IMR-90 (cell line): ENCODE data around the gene NACA. TPM values are rescaled to one million over a fixed set of nuclear protein-coding genes. Genes with fewer than 3 reads are reported as not detected.

Experiments
- ATAC-seq: fragments of 200-7000 bp; cut with Tn5 transposase; 2 replicates; pipeline ENCODE4 v1.9.1; 2020; ENCODE audit warnings: low read depth, mild to moderate bottlenecking, moderate library complexity
- BruUV-seq: library from RNA; stranded (reverse); fragments of 400-500 nt; replicated peaks from 2 replicates; lab custom pipeline; 2021; lab: Mats Ljungman, UMichigan
- CTCF ChIA-PET: fragments of 300-600 bp; formaldehyde crosslinking; extraction: SDS; loops from one replicate; lab custom pipeline; 2021; ENCODE audit warnings: antibody characterized with exemption; lab: Yijun Ruan, JAX
- POLR2A ChIA-PET: fragments of 300-600 bp; sonication (Branson Sonifier 250); formaldehyde crosslinking; loops from one replicate; lab custom pipeline; 2022; ENCODE audit warnings: antibody characterized with exemption; ENCODE audit not compliant: unreplicated experiment; lab: Charles Lee
- DNase-seq: peaks from one replicate; pipeline ENCODE4 v3.0.0; 2013
- H2AFZ ChIP-seq: replicated peaks from 2 replicates; pipeline ENCODE3; 2013; ENCODE audit warnings: low read length, mild to moderate bottlenecking; ENCODE audit not compliant: poor library complexity
- H2AK5ac ChIP-seq: 2 replicates; pipeline ENCODE4 v1.6.1; 2013; ENCODE audit warnings: low read depth, low read length, inconsistent platforms
- H2AK9ac ChIP-seq: replicated peaks from 2 replicates; pipeline ENCODE3; 2013; ENCODE audit warnings: mild to moderate bottlenecking, low read depth, low read length, moderate library complexity; ENCODE audit not compliant: poor library complexity
- H2BK120ac ChIP-seq: 2 replicates; pipeline ENCODE4 v1.6.1; 2013; ENCODE audit warnings: low read depth, low read length, inconsistent platforms
- H2BK15ac ChIP-seq: 3 replicates; pipeline ENCODE4 v1.6.1; 2013; ENCODE audit warnings: low read depth, low read length, inconsistent platforms
- H2BK20ac ChIP-seq: 2 replicates; pipeline ENCODE4 v1.6.1; 2013; ENCODE audit warnings: low read depth, mild to moderate bottlenecking, inconsistent platforms, low read length, moderate library complexity
- H2BK5ac ChIP-seq: 2 replicates; pipeline ENCODE4 v1.6.1; 2013; ENCODE audit warnings: mild to moderate bottlenecking, low read depth, low read length, inconsistent platforms; ENCODE audit not compliant: poor library complexity, severe bottlenecking
- H3K14ac ChIP-seq: replicated peaks from 2 replicates; pipeline ENCODE4 v1.6.1; 2013; ENCODE audit warnings: low read depth, low read length, inconsistent platforms
- H3K18ac ChIP-seq: 2 replicates; pipeline ENCODE4 v1.6.1; 2013; ENCODE audit warnings: low read depth, low read length, control low read depth
- H3K23ac ChIP-seq: 2 replicates; pipeline ENCODE4 v1.6.1; 2013; ENCODE audit warnings: low read depth, low read length, inconsistent platforms
- H3K27ac ChIP-seq: 2 replicates; pipeline ENCODE4 v1.5.1; 2013; ENCODE audit warnings: mild to moderate bottlenecking, control low read depth, low read length; ENCODE audit not compliant: insufficient read depth
- H3K27me3 ChIP-seq: 2 replicates; pipeline ENCODE4 v1.6.1; 2013; ENCODE audit warnings: low read length; ENCODE audit not compliant: control insufficient read depth, insufficient read depth
- H3K36me3 ChIP-seq: 2 replicates; pipeline ENCODE4 v1.6.1; 2013; ENCODE audit warnings: low read length, mixed read lengths; ENCODE audit not compliant: control insufficient read depth, insufficient read depth
- H3K4ac ChIP-seq: 2 replicates; pipeline ENCODE4 v1.6.1; 2013; ENCODE audit warnings: low read depth, low read length, inconsistent platforms
- H3K4me1 ChIP-seq: 2 replicates; pipeline ENCODE4 v1.6.1; 2013; ENCODE audit warnings: low read length, mixed read lengths; ENCODE audit not compliant: control insufficient read depth, insufficient read depth
- H3K4me2 ChIP-seq: 2 replicates; pipeline ENCODE4 v1.6.1; 2013; ENCODE audit warnings: low read depth, mild to moderate bottlenecking, control low read depth, low read length, moderate library complexity
- H3K4me3 ChIP-seq: 2 replicates; pipeline ENCODE4 v1.5.1; 2013; ENCODE audit warnings: low read depth, mild to moderate bottlenecking, control low read depth, low read length, moderate library complexity; ENCODE audit not compliant: insufficient read depth
- H3K56ac ChIP-seq: 2 replicates; pipeline ENCODE4 v1.6.1; 2013; ENCODE audit warnings: low read length, inconsistent platforms; ENCODE audit not compliant: insufficient read depth; ENCODE audit errors: extremely low read depth
- H3K79me1 ChIP-seq, 2 experiments: 2 replicates each; pipeline ENCODE4 v1.6.1; 2013; ENCODE audit warnings: low read length in 2 of 2, inconsistent platforms in 1 of 2, low read depth in 1 of 2
- H3K9ac ChIP-seq: 2 replicates; pipeline ENCODE4 v1.6.1; 2013; ENCODE audit warnings: low read depth, low read length, control low read depth
- H3K9me1 ChIP-seq: 2 replicates; pipeline ENCODE4 v1.6.1; 2013; ENCODE audit warnings: low read length, inconsistent platforms; ENCODE audit not compliant: insufficient read depth
- H3K9me3 ChIP-seq: 2 replicates; pipeline ENCODE4 v1.6.1; 2013; ENCODE audit warnings: low read length; ENCODE audit not compliant: control insufficient read depth, insufficient read depth
- H4K20me1 ChIP-seq: 2 replicates; pipeline ENCODE4 v1.6.1; 2013; ENCODE audit warnings: low read length, inconsistent platforms; ENCODE audit not compliant: insufficient read depth
- H4K5ac ChIP-seq: 2 replicates; pipeline ENCODE4 v1.6.1; 2013; ENCODE audit warnings: mild to moderate bottlenecking, low read depth, low read length, control low read depth
- H4K8ac ChIP-seq, 2 experiments: 2 replicates each; pipeline ENCODE4 v1.6.1; 2013; ENCODE audit warnings: low read depth in 2 of 2, low read length in 2 of 2, control low read depth in 1 of 2, inconsistent platforms in 1 of 2
- H4K91ac ChIP-seq: 2 replicates; pipeline ENCODE4 v1.6.1; 2013; ENCODE audit warnings: low read depth, low read length, inconsistent platforms; ENCODE audit not compliant: insufficient read depth
- WGBS, 2 experiments: methylation state at CpG; one replicate each; pipeline versions ENCODE4 v1.1.5 to v1.1.7; 2013; ENCODE audit warnings: missing lambda C conversion rate in 2 of 2; ENCODE audit not compliant: insufficient read length in 1 of 2; ENCODE audit errors: extremely low coverage in 2 of 2; 5-methylcytosine and 5-hydroxymethylcytosine counted together
- dilution Hi-C: fragments of 300-500 bp; cut with HindIII; formaldehyde crosslinking; loops from one replicate; pipeline ENCODE4 v1.14.3; 2018; ENCODE audit warnings: low sequenced_read_pairs; ENCODE audit not compliant: unreplicated experiment
- in situ Hi-C: fragments of 300-500 bp; cut with MboI; formaldehyde crosslinking; loops from 3 replicates; pipeline ENCODE4 v1.14.3; 2019; ENCODE audit warnings: low sequenced_read_pairs, inconsistent platforms, mixed read lengths
- intact Hi-C: fragments of 100-400 bp; cut with micrococcal nuclease; formaldehyde crosslinking; loops from 2 replicates; pipeline ENCODE4 v1.10.0; 2022
- polyA plus RNA-seq, 3 experiments: library from polyadenylated mRNA; depleted of rRNA; stranded (reverse); fragments of >200 nt; gene quantifications; 2 replicates each; pipeline ENCODE4 v1.2.3, GENCODE V29; 2012; ENCODE audit warnings: low replicate concordance in 1 of 3
- total RNA-seq: library from RNA; depleted of rRNA; stranded (reverse); fragments of >200 nt; gene quantifications from 2 replicates; pipeline ENCODE4 v1.2.3, GENCODE V29; 2012
- TF ChIP-seq, protein P1 (sequence below): fragments of 150-350 bp; IDR thresholded peaks from 2 replicates; pipeline ENCODE4 v1.6.1; 2016; ENCODE audit warnings: low read depth, mild to moderate bottlenecking, low read length, moderate library complexity, borderline replicate concordance

NACA gene
- total and polyA plus RNA-seq, 2 of the 4 experiments (the other 2 are of a cell fraction) = 662 to 1,223 TPM

GRCh38 chr12:56716933-56717880, 7.9 kb downstream of the NACA start:
- H3K36me3 ChIP-seq = peaks cover 57% of the 10 kb centered on the region
- H4K20me1 ChIP-seq = peaks cover 80% of the 10 kb centered on the region
- in situ Hi-C loops = no loop called here
- ChIA-PET POLR2A (no interaction called here), CTCF (no interaction called here)
- H2BK15ac ChIP-seq = no peak overlapping the region
- H3K9me3 ChIP-seq = no peaks in the 10 kb centered on the region
- no peak overlapping the region for H3K4me3 ChIP-seq
- no peak overlapping the region for H3K23ac ChIP-seq
- no peak overlapping the region for H2AK9ac ChIP-seq
- no peak overlapping the region for H2BK5ac ChIP-seq
- no peak overlapping the region for H2BK20ac ChIP-seq
- H3K4me2 ChIP-seq = no peak overlapping the region
- peaks cover 13 to 77% of the 10 kb centered on the region in 2 experiments for H3K79me1 ChIP-seq
- H3K56ac ChIP-seq = no peak overlapping the region
- H2AFZ ChIP-seq = no peak overlapping the region
- H3K27me3 ChIP-seq = no peaks in the 10 kb centered on the region
- H4K91ac ChIP-seq = no peak overlapping the region
- H3K9ac ChIP-seq = no peak overlapping the region
- TF ChIP-seq, protein P1, sequence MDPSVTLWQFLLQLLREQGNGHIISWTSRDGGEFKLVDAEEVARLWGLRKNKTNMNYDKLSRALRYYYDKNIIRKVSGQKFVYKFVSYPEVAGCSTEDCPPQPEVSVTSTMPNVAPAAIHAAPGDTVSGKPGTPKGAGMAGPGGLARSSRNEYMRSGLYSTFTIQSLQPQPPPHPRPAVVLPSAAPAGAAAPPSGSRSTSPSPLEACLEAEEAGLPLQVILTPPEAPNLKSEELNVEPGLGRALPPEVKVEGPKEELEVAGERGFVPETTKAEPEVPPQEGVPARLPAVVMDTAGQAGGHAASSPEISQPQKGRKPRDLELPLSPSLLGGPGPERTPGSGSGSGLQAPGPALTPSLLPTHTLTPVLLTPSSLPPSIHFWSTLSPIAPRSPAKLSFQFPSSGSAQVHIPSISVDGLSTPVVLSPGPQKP = no peak
- no peak overlapping the region for H2AK5ac ChIP-seq
- dilution Hi-C loops = no loop called here
- intact Hi-C loops = no loop called here
- no TSS peak for BruUV-seq
- ATAC-seq (no peak), DNase-seq (no peak)
- 80% methylated on average over 2 of the region's 4 CpGs; no CpG with 5 or more reads in 1 of the 2 experiments for WGBS, 2 experiments
- H3K4me1 ChIP-seq = peaks cover 10% of the 10 kb centered on the region
- H3K9me1 ChIP-seq = peaks cover 38% of the 10 kb centered on the region
- H2BK120ac ChIP-seq = no peak overlapping the region
- H3K27ac ChIP-seq = no peak overlapping the region
- no peak overlapping the region for H3K4ac ChIP-seq
- no peak overlapping the region for H4K8ac ChIP-seq
- no peak overlapping the region for H4K5ac ChIP-seq
- H3K14ac ChIP-seq = no peak overlapping the region
- no peak overlapping the region for H3K18ac ChIP-seq
